OCI-LY7 (cell line): Measurements from ENCODE around the gene AKR1A1. TPM values are rescaled to one million over a fixed set of nuclear protein-coding genes. Genes with fewer than 3 reads are reported as not detected.

Experiments
- BruUV-seq: library from RNA; stranded (reverse); fragments of 400-500 nt; replicated peaks from 2 replicates; lab custom pipeline; 2021; lab: Mats Ljungman, UMichigan
- CTCF ChIA-PET: fragments of 300-600 bp; sonication (Branson Sonifier 250); formaldehyde crosslinking; loops from one replicate; lab custom pipeline; 2022; ENCODE audit warnings: antibody characterized with exemption; ENCODE audit not compliant: unreplicated experiment; lab: Charles Lee
- POLR2A ChIA-PET: fragments of 300-600 bp; sonication (Branson Sonifier 250); formaldehyde crosslinking; loops from one replicate; lab custom pipeline; 2022; ENCODE audit warnings: antibody characterized with exemption; lab: Charles Lee
- DNase-seq: peaks from one replicate; pipeline ENCODE4 v3.0.0-alpha.2; 2015; ENCODE audit warnings: low spot score
- H2AFZ ChIP-seq: fragments of 200-600 bp; sonication (generic), shearing (Covaris generic); 2 replicates; pipeline ENCODE4 v1.6.1; 2014; ENCODE audit warnings: mild to moderate bottlenecking, antibody characterized with exemption, low read length, moderate library complexity
- H3K27ac ChIP-seq: fragments of 200-600 bp; sonication (generic); 2 replicates; pipeline ENCODE4 v1.5.1; 2014; ENCODE audit warnings: mixed run types, low read depth, mild to moderate bottlenecking, moderate library complexity, low read length, inconsistent platforms; ENCODE audit not compliant: poor library complexity, severe bottlenecking
- H3K36me3 ChIP-seq: fragments of 200-600 bp; sonication (generic); 2 replicates; pipeline ENCODE4 v1.6.1; 2014; ENCODE audit warnings: mild to moderate bottlenecking, antibody characterized with exemption, low read length, moderate library complexity, mixed read lengths; ENCODE audit not compliant: insufficient read depth
- H3K4me1 ChIP-seq: fragments of 200-600 bp; sonication (generic); 2 replicates; pipeline ENCODE4 v1.5.1; 2014; ENCODE audit warnings: mild to moderate bottlenecking, low read length; ENCODE audit not compliant: insufficient read depth, poor library complexity, severe bottlenecking
- H3K4me2 ChIP-seq: fragments of 200-600 bp; sonication (generic); 2 replicates; pipeline ENCODE4 v1.6.1; 2014; ENCODE audit warnings: mild to moderate bottlenecking, low read length
- H3K4me3 ChIP-seq: fragments of 200-600 bp; sonication (generic); 2 replicates; pipeline ENCODE4 v1.5.1; 2014; ENCODE audit warnings: mild to moderate bottlenecking, low read depth, low read length; ENCODE audit not compliant: poor library complexity, severe bottlenecking
- H3K79me2 ChIP-seq: fragments of 200-600 bp; sonication (generic); 2 replicates; pipeline ENCODE4 v1.6.1; 2016; ENCODE audit warnings: low read depth, mild to moderate bottlenecking, low read length, moderate library complexity, mixed read lengths; ENCODE audit not compliant: insufficient read depth
- H3K9me2 ChIP-seq: fragments of 200-600 bp; sonication (generic); 2 replicates; pipeline ENCODE4 v1.6.1; 2016; ENCODE audit warnings: mild to moderate bottlenecking, low read length, mixed read lengths; ENCODE audit not compliant: insufficient read depth
- H3K9me3 ChIP-seq: fragments of 200-600 bp; sonication (generic); 2 replicates; pipeline ENCODE4 v1.6.1; 2014; ENCODE audit warnings: mild to moderate bottlenecking, mixed run types, low read length, mixed read lengths
- H4K20me1 ChIP-seq: fragments of 200-600 bp; sonication (generic); 2 replicates; pipeline ENCODE4 v1.6.1; 2014; ENCODE audit warnings: mild to moderate bottlenecking, antibody characterized with exemption, low read length, moderate library complexity, mixed read lengths; ENCODE audit not compliant: insufficient read depth
- CTCF ChIP-seq: fragments of 200-600 bp; sonication (generic); conservative IDR thresholded peaks from 2 replicates; pipeline ENCODE4 v1.5.1; 2014; ENCODE audit warnings: mild to moderate bottlenecking, antibody characterized with exemption, low read length, moderate library complexity, mixed read lengths
- EZH2phosphoT487 ChIP-seq: fragments of 200-600 bp; sonication (generic); IDR thresholded peaks from 2 replicates; pipeline ENCODE4 v1.6.1; 2018; ENCODE audit warnings: low read depth, borderline replicate concordance, mild to moderate bottlenecking, mixed run types, antibody characterized with exemption, low read length, moderate library complexity, mixed read lengths
- intact Hi-C: fragments of 100-400 bp; cut with micrococcal nuclease; formaldehyde crosslinking; loops from one replicate; pipeline ENCODE4 v1.10.0; 2022; ENCODE audit not compliant: unreplicated experiment
- total RNA-seq, 2 experiments: library from RNA; depleted of rRNA in 1 of 2; stranded (reverse); fragments of >200 nt in 1 of 2; shearing (Covaris generic) in 1 of 2; gene quantifications; 2 replicates each; pipeline ENCODE4 v1.2.3, GENCODE V29; 2014 to 2022

AKR1A1 gene
- total RNA-seq, 2 experiments from 2014 or later = 141 to 142 TPM

DNA sequence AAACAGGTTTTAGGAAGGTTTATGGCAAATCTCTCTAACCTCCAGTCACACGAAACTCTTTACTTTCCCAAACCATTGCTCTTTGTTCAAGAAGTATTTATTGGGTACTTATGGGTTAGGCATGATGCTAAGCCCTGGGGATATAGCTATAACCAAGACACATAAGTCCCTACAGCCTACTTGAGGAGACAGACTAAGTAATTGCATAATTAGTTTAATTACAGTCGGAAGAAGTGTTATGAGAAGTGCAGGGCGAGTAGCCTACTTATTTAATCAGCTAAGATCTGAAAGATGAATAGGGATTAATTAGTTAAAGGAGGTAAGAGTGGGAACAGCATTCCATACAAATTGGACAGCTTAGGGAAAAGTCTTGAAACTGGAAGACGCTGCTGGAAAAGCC is 20.0 kb downstream of the AKR1A1 start:
- Histone ChIP-seq H2AFZ (no peak overlapping the region), H3K9me3 (no peaks in the 10 kb centered on the region), H3K4me2 (no peak overlapping the region), H3K4me3 (no peak overlapping the region), H3K27ac (no peak overlapping the region), H3K4me1 (no peaks in the 10 kb centered on the region), H4K20me1 (no peaks in the 10 kb centered on the region), H3K79me2 (no peaks in the 10 kb centered on the region), H3K36me3 (peaks cover 63% of the 10 kb centered on the region), H3K9me2 (no peaks in the 10 kb centered on the region)
- ChIA-PET CTCF (interaction anchor here (0.6 to 2.3 kb wide), 2 partner anchors 70 to 654 kb away, joined by 3 to 12 read pairs; partner anchors contain the start of genes CCDC163 and MMACHC), POLR2A (interaction anchor here (0.7 to 1.1 kb wide), 3 partner anchors 12 to 52 kb away, joined by 3 to 5 read pairs (median 5); partner anchors contain the start of gene PRDX1)
- no TSS peak for BruUV-seq
- TF ChIP-seq EZH2phosphoT487 (no peak), CTCF (no peak)
- no peak for DNase-seq
- intact Hi-C loops = loop anchor here (1.0 to 2.0 kb wide), 3 partner anchors 58 to 211 kb away; partner anchors contain the start of genes CCDC163 and MMACHC

DNA sequence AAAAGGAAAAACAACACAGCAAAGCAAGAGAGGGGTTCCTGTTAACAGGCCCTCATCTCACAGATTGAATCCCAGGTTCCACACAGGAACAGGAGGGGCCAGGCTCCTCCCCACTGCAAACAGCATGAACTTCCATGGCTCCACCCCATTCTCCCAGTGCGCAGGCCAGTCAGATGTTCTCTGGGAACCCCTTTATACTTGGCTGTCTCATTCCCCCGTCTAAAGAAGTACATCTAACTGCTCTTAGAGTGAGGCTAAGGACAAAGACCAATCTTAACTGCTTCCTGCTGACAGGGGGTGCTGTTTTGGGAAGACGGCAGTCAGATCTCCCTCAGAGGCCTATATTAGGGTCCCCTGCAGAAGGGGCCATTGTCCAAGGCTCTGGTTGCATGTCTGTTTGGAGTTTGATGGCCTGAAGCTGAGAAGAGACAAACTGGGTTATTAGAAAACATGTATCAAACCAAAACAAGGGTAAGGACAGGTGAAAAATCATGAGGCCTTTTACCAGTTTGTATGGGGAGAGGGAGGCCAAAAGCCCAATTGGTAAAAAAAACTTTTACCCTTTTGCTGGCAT is 22.7 kb downstream of the AKR1A1 start:
- Histone ChIP-seq H2AFZ (no peak overlapping the region), H3K4me3 (no peak overlapping the region), H3K9me3 (no peaks in the 10 kb centered on the region), H3K9me2 (no peaks in the 10 kb centered on the region), H3K27ac (no peak overlapping the region), H4K20me1 (no peaks in the 10 kb centered on the region), H3K36me3 (peaks cover 37% of the 10 kb centered on the region), H3K4me2 (no peak overlapping the region), H3K79me2 (no peaks in the 10 kb centered on the region), H3K4me1 (peaks cover 3% of the 10 kb centered on the region)
- ChIA-PET CTCF (no interaction called here), POLR2A (interaction anchor here (0.9 kb wide), 1 partner anchor 72 kb away, joined by 3 read pairs; no protein-coding TSS in a partner anchor)
- intact Hi-C loops = no loop called here
- no peak for TF ChIP-seq CTCF
- no peak for TF ChIP-seq EZH2phosphoT487
- no TSS peak for BruUV-seq
- DNase-seq = no peak

GRCh38 chr1:45574105-45574626 is 23.5 kb downstream of the AKR1A1 start:
- DNase-seq = no peak
- BruUV-seq = no TSS peak
- Histone ChIP-seq H3K9me2 (no peaks in the 10 kb centered on the region), H4K20me1 (no peaks in the 10 kb centered on the region), H3K27ac (no peak overlapping the region), H3K4me2 (no peak overlapping the region), H3K4me3 (no peak overlapping the region), H3K4me1 (peaks cover 11% of the 10 kb centered on the region), H3K79me2 (no peaks in the 10 kb centered on the region), H3K9me3 (no peaks in the 10 kb centered on the region), H3K36me3 (peaks cover 29% of the 10 kb centered on the region), H2AFZ (no peak overlapping the region)
- intact Hi-C loops = no loop called here
- ChIA-PET CTCF (no interaction called here), POLR2A (interaction anchor here (0.6 kb wide), 1 partner anchor 29 kb away, joined by 3 read pairs; no protein-coding TSS in a partner anchor)
- TF ChIP-seq CTCF (no peak), EZH2phosphoT487 (no peak)
